ENCODE data around the gene PARK7. TPM values are rescaled to one million over a fixed set of nuclear protein-coding genes. Genes with fewer than 3 reads are reported as not detected.

The PARK7 gene
- total RNA-seq, 1 experiment from 2014 or later = 370 TPM

GRCh38 chr1:7942214-7942921, 19.1 kb upstream of the PARK7 start:
- TF ChIP-seq FOSL1 (IDR thresholded peaks at IDR 0.05; ENCODE audit: low read depth) (no peak), YY1 (IDR thresholded peaks at IDR 0.05; ENCODE audit: extremely low read depth, insufficient replicate concordance, low read depth, low read length) (no peak), EGR1 (IDR thresholded peaks at IDR 0.05; ENCODE audit: low read depth) (no peak), ATF3 (IDR thresholded peaks at IDR 0.05) (no peak), EZH2phosphoT487 (IDR thresholded peaks at IDR 0.05; ENCODE audit: borderline replicate concordance) (no peak), EZH2 (IDR thresholded peaks at IDR 0.05) (no peak), RAD21 (IDR thresholded peaks at IDR 0.05; ENCODE audit: low read depth) (peak; percentile 14; the same call in 1 of the 2 replicates), POLR2A (IDR thresholded peaks at IDR 0.05; ENCODE audit: borderline replicate concordance, extremely low read depth, insufficient read depth, insufficient read length) (no peak), SIN3A (IDR thresholded peaks at IDR 0.05; ENCODE audit: low read depth) (no peak), CTCF (IDR thresholded peaks at IDR 0.05 in 2 of 3, conservative IDR thresholded peaks at IDR 0.05 in 1 of 3; ENCODE audit: borderline replicate concordance in 1 of 3, insufficient read depth in 1 of 3, low read depth in 2 of 3, low read length in 2 of 3) (0 out of 6 replicates have a peak, but pooled peaks of 1 of the 3 experiments have one; percentile 11), CEBPB (IDR thresholded peaks at IDR 0.05; ENCODE audit: low read depth) (no peak), CBX3 (IDR thresholded peaks at IDR 0.05; ENCODE audit: low read depth) (no peak), MAX (IDR thresholded peaks at IDR 0.05) (peak; percentile 82)
- no peaks in the 10 kb centered on the region for H3K36me3 ChIP-seq (ENCODE audit: control insufficient read depth in 1 of 2, insufficient read depth in 2 of 2, low read length in 2 of 2)
- no peaks in the 10 kb centered on the region for H3K9me3 ChIP-seq (ENCODE audit: control insufficient read depth in 1 of 2, insufficient read depth in 1 of 2, low read depth in 1 of 2, low read length in 2 of 2)
- ChIA-PET RAD21 (ENCODE audit: low non-redundant PET in 1 of 2, low total read pairs in 2 of 2, uncharacterized antibody in 2 of 2, unreplicated experiment in 2 of 2) (no interaction called here), CTCF (interaction anchor here (1.1 to 1.2 kb wide), 2 partner anchors 33 to 275 kb away, joined by 3 read pairs; no protein-coding TSS in a partner anchor), POLR2A (no interaction called here)
- peaks cover 0 to 30% of the 10 kb centered on the region in 2 experiments; a peak in 2 of 4 replicates for H3K4me1 ChIP-seq (ENCODE audit: control insufficient read depth in 1 of 2, insufficient read depth in 2 of 2, low read length in 2 of 2)
- peak overlapping the region; percentile 47 for H2AFZ ChIP-seq (ENCODE audit: low read depth, low read length, poor library complexity, severe bottlenecking)
- H3K27me3 ChIP-seq (ENCODE audit: insufficient read depth, low read length) = no peaks in the 10 kb centered on the region; the same call in 1 of the 2 replicates
- no peaks in the 10 kb centered on the region for H4K20me1 ChIP-seq (ENCODE audit: insufficient read depth)
- no peak overlapping the region for H3K9ac ChIP-seq (ENCODE audit: low read length)
- H3K4me2 ChIP-seq (ENCODE audit: low read length) = peak overlapping the region; percentile 36
- H3K4me3 ChIP-seq (replicated peaks in 1 of 2; ENCODE audit: low read depth in 1 of 2, low read length in 2 of 2) = peak overlapping the region in 1 of 2 experiments; percentile 17; a peak in 1 of 4 replicates
- no peaks in the 10 kb centered on the region for H3K79me2 ChIP-seq (ENCODE audit: insufficient read depth, low read length)
- no peaks in the 10 kb centered on the region for H3K9me2 ChIP-seq (ENCODE audit: insufficient read depth)
- DNase-seq (ENCODE audit: low read depth, low spot score) (no peak), ATAC-seq (peak; percentile 81)
- no peak overlapping the region for H3K27ac ChIP-seq (ENCODE audit: low read depth, low read length)
- intact Hi-C loops (cut with micrococcal nuclease) = loop anchor here (10.0 kb wide), 1 partner anchor 278 kb away; no protein-coding TSS in a partner anchor
- no TSS peak for BruUV-seq (replicated peaks)
